ENCODE results near the gene LRRC8B. TPM values are rescaled to one million over a fixed set of nuclear protein-coding genes. Genes with fewer than 3 reads are reported as not detected.

The LRRC8B gene
- total RNA-seq, 1 experiment from 2014 or later = 24.2 TPM

- TF ChIP-seq JUN (CRISPR knock-in tag; IDR thresholded peaks at IDR 0.05) = no peak
- TF ChIP-seq NFYB (CRISPR knock-in tag; conservative IDR thresholded peaks at IDR 0.05; ENCODE audit: low read depth) = no peak
- no peak for TF ChIP-seq ZNF425 (CRISPR knock-in tag; conservative IDR thresholded peaks at IDR 0.05)
- TF ChIP-seq USF2 (CRISPR knock-in tag; IDR thresholded peaks at IDR 0.05) = no peak
- TF ChIP-seq TEAD1 (CRISPR knock-in tag; IDR thresholded peaks at IDR 0.05) = no peak
These were observed 30.9 kb downstream of the LRRC8B start (continued) for GRCh38 chr1:89555550-89555949.

GRCh38 chr1:89556726-89557444 lies 32.3 kb downstream of the LRRC8B start:
- ATAC-seq (no peak), DNase-seq (ENCODE audit: low spot score) (no peak)
- H3K27me3 Mint-ChIP-seq (ENCODE audit: low read depth) = no peaks in the 10 kb centered on the region
- peaks cover 21% of the 10 kb centered on the region for H3K36me3 Mint-ChIP-seq
- H3K4me3 Mint-ChIP-seq = no peak overlapping the region
- H3K27ac Mint-ChIP-seq = no peak overlapping the region
- TF ChIP-seq CBFB (CRISPR knock-in tag; IDR thresholded peaks at IDR 0.05; ENCODE audit: low read depth) = no peak
- TF ChIP-seq KAT7 (CRISPR knock-in tag; IDR thresholded peaks at IDR 0.05; ENCODE audit: borderline replicate concordance) = no peak
- no peak for TF ChIP-seq MLX (CRISPR knock-in tag; IDR thresholded peaks at IDR 0.05)
- TF ChIP-seq PRRX2 (CRISPR knock-in tag; IDR thresholded peaks at IDR 0.05) = no peak
- TF ChIP-seq FOXJ3 (CRISPR knock-in tag; IDR thresholded peaks at IDR 0.05; ENCODE audit: borderline replicate concordance) = no peak
- ChIA-PET CTCF (interaction anchor here (0.7 to 1.2 kb wide), 2 partner anchors 66 to 206 kb away, joined by 3 read pairs; no protein-coding TSS in a partner anchor), POLR2A (no interaction called here)
- peaks cover 40% of the 10 kb centered on the region for H3K4me1 Mint-ChIP-seq
- peaks cover 5% of the 10 kb centered on the region for H3K9me3 Mint-ChIP-seq

GRCh38 chr1:89557445-89557825 lies 32.8 kb downstream of the LRRC8B start:
- H3K27ac Mint-ChIP-seq = no peak overlapping the region
- ATAC-seq (no peak), DNase-seq (ENCODE audit: low spot score) (no peak)
- H3K4me1 Mint-ChIP-seq = peaks cover 39% of the 10 kb centered on the region
- ChIA-PET CTCF (no interaction called here), POLR2A (interaction anchor here (0.5 kb wide), 1 partner anchor 35 kb away, joined by 3 read pairs; no protein-coding TSS in a partner anchor)
- no peaks in the 10 kb centered on the region for H3K27me3 Mint-ChIP-seq (ENCODE audit: low read depth)
- H3K4me3 Mint-ChIP-seq = no peak overlapping the region
- TF ChIP-seq AR (CRISPR knock-in tag; IDR thresholded peaks at IDR 0.05) (no peak), TEAD4 (CRISPR knock-in tag; IDR thresholded peaks at IDR 0.05) (no peak)
- H3K9me3 Mint-ChIP-seq = peaks cover 5% of the 10 kb centered on the region
- H3K36me3 Mint-ChIP-seq = peaks cover 21% of the 10 kb centered on the region

GRCh38 chr1:89557956-89558355 lies 33.3 kb downstream of the LRRC8B start:
- no peak; the same call in 1 of the 2 replicates for ATAC-seq
- no peaks in the 10 kb centered on the region for H3K27me3 Mint-ChIP-seq (ENCODE audit: low read depth)
- ChIA-PET POLR2A (interaction anchor here (0.5 kb wide), 1 partner anchor 35 kb away, joined by 3 read pairs; no protein-coding TSS in a partner anchor), CTCF (no interaction called here)
- H3K36me3 Mint-ChIP-seq = peaks cover 21% of the 10 kb centered on the region
- H3K4me1 Mint-ChIP-seq = peaks cover 38% of the 10 kb centered on the region
- no peak overlapping the region for H3K4me3 Mint-ChIP-seq
- no peak for DNase-seq (ENCODE audit: low spot score)
- H3K9me3 Mint-ChIP-seq = peaks cover 5% of the 10 kb centered on the region
- no peak overlapping the region for H3K27ac Mint-ChIP-seq
- no peak for TF ChIP-seq GABPB1 (CRISPR knock-in tag; IDR thresholded peaks at IDR 0.05)
- TF ChIP-seq ZNF532 (CRISPR knock-in tag; IDR thresholded peaks at IDR 0.05; ENCODE audit: borderline replicate concordance) = no peak
- no peak for TF ChIP-seq MAX (CRISPR knock-in tag; IDR thresholded peaks at IDR 0.05)
- TF ChIP-seq MYBL2 (CRISPR knock-in tag; IDR thresholded peaks at IDR 0.05) = no peak

Measured in WTC11 (cell line).